AG04450 (cell line): ENCODE results near the gene LTBP1. TPM values are rescaled to one million over a fixed set of nuclear protein-coding genes. Genes with fewer than 3 reads are reported as not detected.

Source experiments
- CTCF ChIA-PET: fragments of 300-600, 350-600 bp; formaldehyde crosslinking; extraction: SDS; loops from one replicate; lab custom pipeline; 2022; ENCODE audit warnings: antibody characterized with exemption, inconsistent platforms; lab: Charles Lee
- POLR2A ChIA-PET: fragments of 350-600 bp; formaldehyde crosslinking; extraction: SDS; loops from one replicate; lab custom pipeline; 2021; ENCODE audit warnings: antibody characterized with exemption, inconsistent platforms; lab: Yijun Ruan, JAX
- DNase-seq: peaks from one replicate; pipeline ENCODE4 v3.0.0-alpha.2; 2011; ENCODE audit warnings: low read depth, low spot score
- H3K27ac ChIP-seq: one replicate; pipeline ENCODE4 v1.5.1; 2012; ENCODE audit warnings: low read depth, low read length, control low read depth
- H3K27me3 ChIP-seq: one replicate; pipeline ENCODE4 v1.6.0; 2012; ENCODE audit warnings: low read length; ENCODE audit not compliant: control insufficient read depth, insufficient read depth
- H3K4me3 ChIP-seq: 2 replicates; pipeline ENCODE4 v1.5.1; 2011; ENCODE audit warnings: mild to moderate bottlenecking, low read depth, low read length, control low read depth
- H3K9me3 ChIP-seq: 2 replicates; pipeline ENCODE4 v1.5.1; 2012; ENCODE audit warnings: low read length; ENCODE audit not compliant: control insufficient read depth, insufficient read depth
- CTCF ChIP-seq: IDR thresholded peaks from 2 replicates; pipeline ENCODE4 v1.5.1; 2011; ENCODE audit warnings: low read depth, low read length, control low read depth, inconsistent platforms
- polyA plus RNA-seq: library from polyadenylated mRNA; depleted of rRNA; stranded (reverse); fragments of >200 nt; gene quantifications from 2 replicates; pipeline ENCODE4 v1.2.3, GENCODE V29; 2011

LTBP1 gene
- polyA plus RNA-seq, 1 experiment: 517 TPM

- H3K9me3 ChIP-seq: no peaks in the 10 kb centered on the region; the same call in 1 of the 2 replicates
- no peak for TF ChIP-seq CTCF
- no peak overlapping the region for H3K4me3 ChIP-seq
- no peak overlapping the region for H3K27ac ChIP-seq
- H3K27me3 ChIP-seq: no peaks in the 10 kb centered on the region
- no peak for DNase-seq
- CTCF ChIA-PET: interaction anchor here (0.7 to 1.5 kb wide), 7 partner anchors 10 to 637 kb away, joined by 3 to 9 read pairs (median 4); no protein-coding TSS in a partner anchor
- POLR2A ChIA-PET: no interaction called here
Observed at GRCh38 chr2:32945286-32945685, 1.5 kb upstream of the LTBP1 start.

- H3K27ac ChIP-seq: no peak overlapping the region
- CTCF ChIA-PET: no interaction called here
- H3K9me3 ChIP-seq: no peaks in the 10 kb centered on the region; the same call in 1 of the 2 replicates
Observed at GRCh38 chr2:32947076-32947483, 327 bp downstream of the LTBP1 start.

GRCh38 chr2:32947484-32948143, 861 bp downstream of the LTBP1 start:
- H3K4me3 ChIP-seq: peak overlapping the region; percentile 82
- DNase-seq: no peak
- ChIA-PET CTCF (interaction anchor here (1.0 kb wide), 1 partner anchor 175 kb away, joined by 3 read pairs; no protein-coding TSS in a partner anchor), POLR2A (interaction anchor here (1.2 to 1.3 kb wide), 2 partner anchors 74 to 76 kb away, joined by 3 to 4 read pairs; no protein-coding TSS in a partner anchor)
- H3K27me3 ChIP-seq: no peaks in the 10 kb centered on the region
- TF ChIP-seq CTCF: no peak
- H3K27ac ChIP-seq: no peak overlapping the region
- no peaks in the 10 kb centered on the region; the same call in 1 of the 2 replicates for H3K9me3 ChIP-seq

More at GRCh38 chr2:32947076-32947483, 327 bp downstream of the LTBP1 start:
- POLR2A ChIA-PET: interaction anchor here (0.6 to 1.3 kb wide), 3 partner anchors 75 to 324 kb away, joined by 3 to 7 read pairs (median 4); no protein-coding TSS in a partner anchor
- Histone ChIP-seq H3K27me3 (no peaks in the 10 kb centered on the region), H3K4me3 (peak overlapping the region; percentile 82)
- TF ChIP-seq CTCF: no peak
- DNase-seq: no peak

GRCh38 chr2:32948266-32948665, 1.5 kb downstream of the LTBP1 start:
- H3K27me3 ChIP-seq: no peaks in the 10 kb centered on the region
- peak overlapping the region; percentile 82 for H3K4me3 ChIP-seq
- CTCF ChIA-PET: interaction anchor here (1.0 kb wide), 1 partner anchor 176 kb away, joined by 3 read pairs; no protein-coding TSS in a partner anchor
- no peak for TF ChIP-seq CTCF
- no peaks in the 10 kb centered on the region; the same call in 1 of the 2 replicates for H3K9me3 ChIP-seq
- POLR2A ChIA-PET: interaction anchor here (0.6 to 1.3 kb wide), 3 partner anchors 57 to 75 kb away, joined by 3 to 4 read pairs (median 4); no protein-coding TSS in a partner anchor
- no peak overlapping the region for H3K27ac ChIP-seq
- DNase-seq: no peak

- Histone ChIP-seq H3K27me3 (no peaks in the 10 kb centered on the region), H3K9me3 (no peaks in the 10 kb centered on the region; the same call in 1 of the 2 replicates), H3K27ac (no peak overlapping the region), H3K4me3 (no peak overlapping the region)
- no peak for TF ChIP-seq CTCF
- ChIA-PET CTCF (interaction anchor here (0.7 kb wide), 1 partner anchor 177 kb away, joined by 3 read pairs; no protein-coding TSS in a partner anchor), POLR2A (no interaction called here)
- no peak for DNase-seq
Observed at GRCh38 chr2:32949260-32949659, 2.5 kb downstream of the LTBP1 start.
